HEK293T (cell line): ENCODE measurements around the gene DAPP1.

Source experiments
- ARNT ChIP-seq: fragments of 450-650 bp; IDR thresholded peaks from 2 replicates; pipeline ENCODE4 v1.6.1; 2017; ENCODE audit warnings: mild to moderate bottlenecking
- FOXM1 ChIP-seq: fragments of 450-650 bp; IDR thresholded peaks from 2 replicates; pipeline ENCODE4 v1.6.1; 2017; ENCODE audit warnings: mild to moderate bottlenecking, borderline replicate concordance
- HDGF ChIP-seq: fragments of 450-650 bp; IDR thresholded peaks from 2 replicates; pipeline ENCODE4 v1.6.1; 2017; ENCODE audit warnings: antibody characterized with exemption, borderline replicate concordance
- L3MBTL2 ChIP-seq: fragments of 450-650 bp; conservative IDR thresholded peaks from 2 replicates; pipeline ENCODE4 v1.6.1; 2016; ENCODE audit warnings: mild to moderate bottlenecking
- PKNOX1 ChIP-seq: fragments of 450-650 bp; IDR thresholded peaks from 2 replicates; pipeline ENCODE4 v1.6.1; 2016

DNA sequence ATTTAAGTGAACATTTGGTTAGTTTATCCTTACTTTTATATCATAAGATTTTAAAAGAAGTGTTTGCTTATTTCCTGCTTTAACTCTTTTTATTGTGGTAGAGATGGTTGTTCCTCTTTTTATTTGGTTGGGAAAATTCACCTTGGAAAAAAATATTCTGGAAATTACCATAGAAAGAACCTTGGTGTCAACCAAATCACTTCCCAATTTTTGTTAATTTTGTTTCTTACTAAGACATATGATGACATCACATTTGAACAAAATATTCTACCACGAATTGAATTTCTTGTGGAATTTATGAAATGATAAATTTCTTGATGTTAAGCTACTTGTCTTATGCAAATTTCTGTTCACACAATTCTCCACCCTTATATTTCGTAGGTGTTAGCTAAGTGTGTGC is 43.9 kb downstream of the DAPP1 start:
- TF ChIP-seq L3MBTL2 (no peak), FOXM1 (no peak), PKNOX1 (no peak), HDGF (no peak), ARNT (no peak)
